ENCODE results near the gene CRCP. TPM values are rescaled to one million over a fixed set of nuclear protein-coding genes. Genes with fewer than 3 reads are reported as not detected.
"Not testable (repeated sequence)": the region's sequence is repeated elsewhere in the genome, so short reads cannot be mapped to it uniquely, and the experiment has no call there.

The CRCP gene
- total and polyA plus RNA-seq, 7 donors: 18.6 to 48.5 (median 25.7) TPM

- WGBS, 2 donors: 73% methylated on average over 16 of the region's 16 CpGs
- Histone ChIP-seq H3K36me3 (no peaks in the 10 kb centered on the region), H3K4me3 (no peak overlapping the region), H3K27me3 (no peaks in the 10 kb centered on the region), H3K27ac (peak overlapping the region in 2 of 4 donors; percentile 37 to 67), H3K4me1 (no peaks in the 10 kb centered on the region), H3K9me3 (no peaks in the 10 kb centered on the region)
- intact Hi-C loops (cut with DNase I): no loop called here
- peak; percentile 84 for DNase-seq
- TF ChIP-seq POLR2AphosphoS5 (IDR thresholded peaks at IDR 0.05) (peak in 1 of 4 donors; percentile 19), EP300 (IDR thresholded peaks at IDR 0.05) (no peak)
Measured at GRCh38 chr7:66170309-66171231, 55.9 kb downstream of the CRCP start.

DNA sequence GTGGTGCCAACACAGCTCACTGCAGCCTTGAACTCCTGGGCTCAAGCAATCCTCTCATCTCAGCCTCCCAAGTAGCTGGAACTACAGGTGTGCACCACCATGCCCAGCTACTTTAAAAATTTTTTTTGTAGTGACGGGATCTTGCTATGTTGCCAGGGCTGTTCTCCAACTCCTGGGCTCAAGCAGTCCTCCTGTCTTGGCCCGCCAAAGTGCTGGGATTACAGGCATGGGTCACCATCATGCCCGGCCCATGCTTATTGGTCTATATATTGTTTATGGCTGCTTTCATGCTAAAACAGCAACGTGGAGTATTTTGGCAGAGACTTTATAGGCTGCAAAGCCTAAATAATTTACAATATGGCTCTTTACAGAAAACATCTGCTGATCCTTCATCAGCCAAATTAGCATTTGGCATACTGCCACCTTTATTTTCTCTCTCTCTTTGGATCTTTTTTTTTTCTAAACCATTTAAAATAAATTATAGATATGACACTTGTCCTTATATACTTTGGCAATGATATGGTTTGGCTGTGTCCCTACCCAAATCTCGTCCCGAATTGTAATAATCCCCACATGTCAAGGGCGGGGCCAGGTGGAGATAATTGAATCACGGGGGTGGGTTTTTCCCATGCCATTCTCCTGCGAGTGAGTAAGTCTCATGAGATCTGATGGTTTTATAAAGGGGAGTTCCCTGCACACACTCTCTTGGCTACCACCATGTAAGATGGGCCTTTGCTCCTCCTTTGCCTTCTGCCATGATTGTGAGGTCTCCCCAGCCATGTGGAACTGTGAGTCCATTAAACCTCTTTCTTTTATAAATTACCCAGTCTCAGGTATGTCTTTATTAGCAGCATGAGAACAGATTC, 58.1 kb downstream of the CRCP start:
- intact Hi-C loops (cut with DNase I); H3K4me3 ChIP-seq; DNase-seq; H3K27ac ChIP-seq; H3K27me3 ChIP-seq; H3K36me3 ChIP-seq; H3K9me3 ChIP-seq; H3K4me1 ChIP-seq: not testable (repeated sequence)
- WGBS, 2 donors: 61 to 72% methylated on average over 9 of the region's 9 CpGs

DNA sequence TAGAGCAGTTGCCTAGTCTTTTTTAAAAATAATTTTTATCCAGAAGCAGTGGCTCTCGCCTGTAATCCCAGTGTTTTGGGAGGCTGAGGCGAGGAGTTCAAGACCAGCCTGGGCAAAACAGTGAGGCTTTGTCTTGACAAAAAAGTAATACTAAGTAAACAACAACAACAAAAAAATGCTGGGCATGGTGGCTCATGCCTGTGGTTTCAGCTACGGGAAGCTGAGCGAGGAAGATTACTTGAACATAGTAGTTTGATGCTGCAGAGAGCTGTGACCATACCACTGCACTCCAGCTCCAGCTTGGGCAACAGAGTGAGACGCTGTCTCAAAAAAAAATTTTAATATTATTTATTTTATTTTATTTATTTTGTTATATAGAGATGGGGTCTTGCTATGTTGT, 59.2 kb downstream of the CRCP start:
- DNase-seq: no peak
- intact Hi-C loops (cut with DNase I): no loop called here
- 89 to 92% methylated on average over 5 of the region's 5 CpGs for WGBS, 2 donors
- H3K36me3 ChIP-seq: no peaks in the 10 kb centered on the region
- H3K27me3 ChIP-seq: no peaks in the 10 kb centered on the region
- H3K4me1 ChIP-seq: no peaks in the 10 kb centered on the region
- TF ChIP-seq POLR2AphosphoS5 (IDR thresholded peaks at IDR 0.05): no peak
- no peak for TF ChIP-seq CTCF (IDR thresholded peaks at IDR 0.05)
- no peak for TF ChIP-seq EP300 (IDR thresholded peaks at IDR 0.05)
- H3K4me3 ChIP-seq: no peak overlapping the region
- no peak overlapping the region for H3K27ac ChIP-seq
- peaks cover 0 to 3% (median 0%) of the 10 kb centered on the region in 4 donors for H3K9me3 ChIP-seq

- H3K9me3 ChIP-seq; H3K27ac ChIP-seq; H3K4me1 ChIP-seq; H3K36me3 ChIP-seq; DNase-seq; H3K4me3 ChIP-seq; intact Hi-C loops (cut with DNase I); H3K27me3 ChIP-seq: not testable (repeated sequence)
- WGBS, 2 donors: 90 to 91% methylated on average over 8 of the region's 8 CpGs
Measured at GRCh38 chr7:66175006-66175405, 60.4 kb downstream of the CRCP start.

DNA sequence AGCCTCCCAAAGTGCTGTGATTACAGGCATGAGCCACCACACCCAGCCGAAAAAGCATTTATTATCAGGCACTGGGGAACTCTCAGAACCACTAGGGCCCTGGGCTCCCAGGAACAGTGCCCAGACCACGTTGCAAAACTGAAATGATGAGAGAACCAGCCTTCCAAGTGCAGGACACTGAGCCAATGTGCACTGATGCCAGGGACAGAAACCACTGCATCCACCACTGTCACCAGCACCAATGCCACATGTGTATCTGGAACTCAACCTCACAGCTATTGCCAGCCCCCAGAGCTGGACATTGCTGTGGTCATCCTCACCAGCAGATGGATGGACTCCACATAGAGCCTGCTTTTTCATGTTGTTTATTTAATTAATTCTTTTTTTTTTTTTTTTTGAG, 62.3 kb downstream of the CRCP start:
- Histone ChIP-seq H3K27me3 (no peaks in the 10 kb centered on the region), H3K27ac (no peak overlapping the region), H3K4me3 (no peak overlapping the region), H3K4me1 (no peaks in the 10 kb centered on the region), H3K36me3 (no peaks in the 10 kb centered on the region), H3K9me3 (peaks cover 0 to 3% (median 0%) of the 10 kb centered on the region in 4 donors)
- 69 to 70% methylated on average over 2 of the region's 2 CpGs for WGBS, 2 donors
- DNase-seq: no peak
- intact Hi-C loops (cut with DNase I): no loop called here
- TF ChIP-seq CTCF (IDR thresholded peaks at IDR 0.05) (no peak), POLR2AphosphoS5 (IDR thresholded peaks at IDR 0.05) (no peak), EP300 (IDR thresholded peaks at IDR 0.05) (no peak), POLR2A (IDR thresholded peaks at IDR 0.05) (no peak)

GRCh38 chr7:66178258-66178657, 63.6 kb downstream of the CRCP start:
- H3K9me3 ChIP-seq: peaks cover 0 to 3% (median 0%) of the 10 kb centered on the region in 4 donors
- WGBS, 2 donors: 93 to 95% methylated on average over 2 of the region's 2 CpGs
- H3K27me3 ChIP-seq: no peaks in the 10 kb centered on the region
- no peaks in the 10 kb centered on the region for H3K4me1 ChIP-seq
- DNase-seq: no peak
- intact Hi-C loops (cut with DNase I): no loop called here
- H3K36me3 ChIP-seq: no peaks in the 10 kb centered on the region
- TF ChIP-seq CTCF (IDR thresholded peaks at IDR 0.05): no peak
- no peak overlapping the region for H3K27ac ChIP-seq
- H3K4me3 ChIP-seq: no peak overlapping the region

All from sigmoid colon (tissue), 7 donors.